Smooth muscle cell (in vitro differentiated cells): ENCODE measurements around the gene GEN1. TPM values are rescaled to one million over a fixed set of nuclear protein-coding genes. Genes with fewer than 3 reads are reported as not detected.

Source experiments
- DNase-seq: peaks from one replicate; lab custom pipeline; 2025; ENCODE audit not compliant: unreplicated experiment; lab: John Stamatoyannopoulos, UW
- H2AFZ ChIP-seq: fragments of 200-600 bp; sonication (generic); 2 replicates; pipeline ENCODE4 v1.6.0; 2016; ENCODE audit warnings: antibody characterized with exemption, low read depth, mild to moderate bottlenecking
- H3F3A ChIP-seq: fragments of 200-600 bp; sonication (generic); 2 replicates; pipeline ENCODE4 v1.6.0; 2017; ENCODE audit warnings: antibody characterized with exemption, low read depth
- H3K27ac ChIP-seq: fragments of 200-600 bp; sonication (generic); 2 replicates; pipeline ENCODE4 v1.5.1; 2016; ENCODE audit warnings: low read depth, mild to moderate bottlenecking
- H3K27me3 ChIP-seq: fragments of 200-600 bp; sonication (generic); 2 replicates; pipeline ENCODE4 v1.6.1; 2016; ENCODE audit warnings: low read depth, mild to moderate bottlenecking
- H3K36me3 ChIP-seq: fragments of 200-600 bp; sonication (generic); 2 replicates; pipeline ENCODE4 v1.5.1; 2016; ENCODE audit warnings: low read depth
- H3K4me1 ChIP-seq: fragments of 200-600 bp; sonication (generic); 2 replicates; pipeline ENCODE4 v1.5.1; 2016; ENCODE audit warnings: low read depth
- H3K4me2 ChIP-seq: fragments of 200-600 bp; sonication (generic); 2 replicates; pipeline ENCODE4 v1.6.0; 2016; ENCODE audit warnings: mild to moderate bottlenecking
- H3K4me3 ChIP-seq: fragments of 200-600 bp; sonication (generic); 2 replicates; pipeline ENCODE4 v1.5.1; 2016; ENCODE audit warnings: mild to moderate bottlenecking
- H3K79me2 ChIP-seq: fragments of 200-600 bp; sonication (generic); 2 replicates; pipeline ENCODE4 v1.6.0; 2016; ENCODE audit warnings: low read depth, mild to moderate bottlenecking
- H3K9ac ChIP-seq: fragments of 200-600 bp; sonication (generic); 2 replicates; pipeline ENCODE4 v1.6.0; 2016; ENCODE audit warnings: low read depth
- H3K9me3 ChIP-seq: fragments of 200-600 bp; sonication (generic); replicated peaks from 2 replicates; pipeline ENCODE4 v1.5.1; 2016; ENCODE audit warnings: low read depth
- H4K20me1 ChIP-seq: fragments of 200-600 bp; sonication (generic); 2 replicates; pipeline ENCODE4 v1.6.0; 2016; ENCODE audit warnings: low read depth
- WGBS: methylation state at CpG from one replicate; pipeline ENCODE4 v1.1.7; 2016; ENCODE audit warnings: low lambda C conversion rate; 5-methylcytosine and 5-hydroxymethylcytosine counted together
- polyA plus RNA-seq: library from polyadenylated mRNA; unstranded; fragments of >200 nt; fragmentation: Nextera tagmentation; extraction: Ambion mirVana; gene quantifications from 2 replicates; pipeline ENCODE4 v1.2.1, GENCODE V29; 2016
- total RNA-seq: library from RNA; depleted of rRNA; stranded (reverse); fragments of >200 nt; gene quantifications from 2 replicates; pipeline ENCODE4 v1.2.3, GENCODE V29; 2014
- TF ChIP-seq, protein P1 (sequence below): fragments of 200-600 bp; sonication (generic); IDR thresholded peaks from 2 replicates; pipeline ENCODE4 v1.5.1; 2017; ENCODE audit warnings: borderline replicate concordance, mild to moderate bottlenecking, antibody characterized with exemption; ENCODE audit not compliant: insufficient read depth, poor library complexity, severe bottlenecking

The GEN1 gene
- total and polyA plus RNA-seq, 2 experiments from 2014 or later: 1.1 to 6.7 TPM

- Histone ChIP-seq H3K79me2 (peaks cover 16% of the 10 kb centered on the region), H3K9ac (no peak overlapping the region), H3K27ac (no peak overlapping the region), H3F3A (no peaks in the 10 kb centered on the region), H3K4me1 (no peaks in the 10 kb centered on the region), H4K20me1 (no peaks in the 10 kb centered on the region), H3K4me3 (no peak overlapping the region), H3K27me3 (no peaks in the 10 kb centered on the region), H3K9me3 (no peaks in the 10 kb centered on the region), H3K36me3 (no peaks in the 10 kb centered on the region), H3K4me2 (no peak overlapping the region), H2AFZ (no peak overlapping the region)
- WGBS: 100% methylated on average over 1 of the region's 1 CpG
- DNase-seq: no peak
- TF ChIP-seq, protein P1, sequence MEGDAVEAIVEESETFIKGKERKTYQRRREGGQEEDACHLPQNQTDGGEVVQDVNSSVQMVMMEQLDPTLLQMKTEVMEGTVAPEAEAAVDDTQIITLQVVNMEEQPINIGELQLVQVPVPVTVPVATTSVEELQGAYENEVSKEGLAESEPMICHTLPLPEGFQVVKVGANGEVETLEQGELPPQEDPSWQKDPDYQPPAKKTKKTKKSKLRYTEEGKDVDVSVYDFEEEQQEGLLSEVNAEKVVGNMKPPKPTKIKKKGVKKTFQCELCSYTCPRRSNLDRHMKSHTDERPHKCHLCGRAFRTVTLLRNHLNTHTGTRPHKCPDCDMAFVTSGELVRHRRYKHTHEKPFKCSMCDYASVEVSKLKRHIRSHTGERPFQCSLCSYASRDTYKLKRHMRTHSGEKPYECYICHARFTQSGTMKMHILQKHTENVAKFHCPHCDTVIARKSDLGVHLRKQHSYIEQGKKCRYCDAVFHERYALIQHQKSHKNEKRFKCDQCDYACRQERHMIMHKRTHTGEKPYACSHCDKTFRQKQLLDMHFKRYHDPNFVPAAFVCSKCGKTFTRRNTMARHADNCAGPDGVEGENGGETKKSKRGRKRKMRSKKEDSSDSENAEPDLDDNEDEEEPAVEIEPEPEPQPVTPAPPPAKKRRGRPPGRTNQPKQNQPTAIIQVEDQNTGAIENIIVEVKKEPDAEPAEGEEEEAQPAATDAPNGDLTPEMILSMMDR: no peak
Observed at GRCh38 chr2:17762451-17762850, 8.5 kb downstream of the GEN1 start.

- Histone ChIP-seq H3K4me3 (no peak overlapping the region), H4K20me1 (no peaks in the 10 kb centered on the region), H3K4me2 (no peak overlapping the region), H3K79me2 (peaks cover 5% of the 10 kb centered on the region), H3K27ac (no peak overlapping the region), H3F3A (no peaks in the 10 kb centered on the region), H3K9me3 (no peaks in the 10 kb centered on the region), H3K36me3 (peaks cover 7% of the 10 kb centered on the region), H3K27me3 (no peaks in the 10 kb centered on the region), H2AFZ (no peak overlapping the region), H3K9ac (no peak overlapping the region), H3K4me1 (no peaks in the 10 kb centered on the region)
- TF ChIP-seq, protein P1: no peak
- no peak for DNase-seq
- WGBS: 98% methylated on average over 10 of the region's 10 CpGs
Observed at GRCh38 chr2:17763641-17764333, 9.8 kb downstream of the GEN1 start.

DNA sequence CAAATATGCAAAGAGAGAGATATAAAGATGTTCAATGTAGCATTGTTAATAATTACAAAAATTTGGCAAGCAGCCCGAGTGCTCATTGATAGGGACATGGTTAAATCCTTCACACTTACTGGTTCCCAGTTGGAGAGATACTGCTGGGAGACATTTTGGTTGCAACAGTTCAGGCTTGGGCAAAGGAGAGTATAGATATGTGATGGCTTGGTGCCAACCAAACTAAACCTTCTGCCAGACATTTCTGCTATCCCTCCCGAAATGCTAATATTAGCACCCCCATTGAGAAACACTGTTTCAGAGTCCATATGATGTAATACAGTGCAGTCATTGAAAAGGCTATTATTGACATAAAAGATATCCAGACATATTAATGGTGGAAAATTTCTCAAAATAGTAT is 11.5 kb downstream of the GEN1 start:
- Histone ChIP-seq H3F3A (no peaks in the 10 kb centered on the region), H2AFZ (no peak overlapping the region), H3K4me2 (no peak overlapping the region), H3K9me3 (no peaks in the 10 kb centered on the region), H3K27ac (no peak overlapping the region), H3K9ac (no peak overlapping the region), H3K4me1 (no peaks in the 10 kb centered on the region), H3K79me2 (no peaks in the 10 kb centered on the region), H3K36me3 (peaks cover 7% of the 10 kb centered on the region), H3K27me3 (no peaks in the 10 kb centered on the region), H3K4me3 (no peak overlapping the region), H4K20me1 (no peaks in the 10 kb centered on the region)
- 100% methylated on average over 2 of the region's 2 CpGs for WGBS
- TF ChIP-seq, protein P1: no peak
- no peak for DNase-seq

GRCh38 chr2:17768894-17769293 is 15.0 kb downstream of the GEN1 start:
- Histone ChIP-seq H4K20me1 (no peaks in the 10 kb centered on the region), H3K4me3 (no peak overlapping the region), H3K36me3 (peaks cover 7% of the 10 kb centered on the region), H3K27me3 (no peaks in the 10 kb centered on the region), H3K4me1 (no peaks in the 10 kb centered on the region), H3K9me3 (no peaks in the 10 kb centered on the region), H2AFZ (no peak overlapping the region), H3F3A (no peaks in the 10 kb centered on the region), H3K4me2 (no peak overlapping the region), H3K9ac (no peak overlapping the region), H3K27ac (no peak overlapping the region), H3K79me2 (no peaks in the 10 kb centered on the region)
- TF ChIP-seq, protein P1: no peak
- DNase-seq: no peak
- 97% methylated on average over 4 of the region's 4 CpGs for WGBS
